Transverse colon (tissue), 4 donors: ENCODE measurements around the gene CFAP221. TPM values are rescaled to one million over a fixed set of nuclear protein-coding genes. Genes with fewer than 3 reads are reported as not detected.

ENCODE experiments used
- DNase-seq: peaks from one replicate; pipeline ENCODE4 v3.0.0-alpha.2; 2019
- H3K27ac ChIP-seq, 4 donors: fragments of 200-600 bp; sonication (generic); 2 replicates each; pipeline ENCODE4 v1.5.1; 2016 to 2018; ENCODE audit warnings: inconsistent platforms in 4 of 4
- H3K27me3 ChIP-seq: fragments of 200-600 bp; sonication (generic); 2 replicates; pipeline ENCODE4 v1.5.1; 2017; ENCODE audit warnings: inconsistent platforms
- H3K36me3 ChIP-seq, 4 donors: fragments of 200-600 bp; sonication (generic); 2 replicates each; pipeline ENCODE4 v1.5.1; 2017 to 2019; ENCODE audit warnings: inconsistent platforms in 4 of 4
- H3K4me1 ChIP-seq, 4 donors: fragments of 200-600 bp; sonication (generic); 2 replicates each; pipeline ENCODE4 v1.5.1; 2017 to 2020; ENCODE audit warnings: inconsistent platforms in 4 of 4
- H3K4me3 ChIP-seq, 4 donors: fragments of 200-600 bp; sonication (generic); 1 replicate in 1 of 4; 2 replicates in 3 of 4; pipeline versions ENCODE4 v1.5.1 to v1.6.1; 2017 to 2019; ENCODE audit warnings: inconsistent platforms in 4 of 4
- H3K9me3 ChIP-seq, 2 donors: fragments of 200-600 bp; sonication (generic); 2 replicates each; pipeline ENCODE4 v1.5.1; 2017 to 2019; ENCODE audit warnings: inconsistent platforms in 2 of 2
- CTCF ChIP-seq, 5 experiments: fragments of 200-600 bp in 3 of 5; fragments of 450-650 bp in 2 of 5; sonication (generic) in 3 of 5; IDR thresholded peaks; 1 replicate in 2 of 5; 2 replicates in 3 of 5; pipeline ENCODE4 v1.5.1; 2016 to 2017; ENCODE audit warnings: antibody characterized with exemption in 5 of 5, inconsistent platforms in 3 of 5, mild to moderate bottlenecking in 2 of 5, moderate library complexity in 1 of 5
- EP300 ChIP-seq: sonication (generic); formaldehyde crosslinking; IDR thresholded peaks from one replicate; pipeline ENCODE4 v1.6.1; 2017; ENCODE audit warnings: antibody characterized with exemption, low read depth
- POLR2A ChIP-seq: fragments of 450-650 bp; IDR thresholded peaks from one replicate; pipeline ENCODE4 v1.6.1; 2016; ENCODE audit warnings: antibody characterized with exemption, mild to moderate bottlenecking, moderate library complexity
- POLR2AphosphoS5 ChIP-seq, 3 donors: sonication (generic); formaldehyde crosslinking; IDR thresholded peaks; one replicate each; pipeline ENCODE4 v1.6.1; 2016; ENCODE audit warnings: antibody characterized with exemption in 3 of 3
- WGBS, 2 donors: methylation state at CpG; one replicate each; pipeline ENCODE4 v1.1.5; 2018; ENCODE audit warnings: low coverage in 1 of 2; 5-methylcytosine and 5-hydroxymethylcytosine counted together
- in situ Hi-C, 4 donors: fragments of 200-750 bp; cut with MboI; loops; one replicate each; pipeline versions ENCODE4 v1.15.0 to v1.15.1; 2017; ENCODE audit warnings: low sequenced_read_pairs in 3 of 4, low pct_ligation_motif_present in 1 of 4, low pct_unique_long_range_greater_than_20kb in 1 of 4
- intact Hi-C: fragments of 100-400 bp; cut with DNase I; formaldehyde crosslinking; loops from one replicate; pipeline ENCODE4 v1.15.1; 2023; ENCODE audit warnings: low total_unique reads
- total RNA-seq, 4 donors: library from RNA; depleted of rRNA; stranded (reverse); fragments of >200 nt; gene quantifications; one replicate each; pipeline ENCODE4 v1.1.0, GENCODE V29; 2016

The CFAP221 gene
- total RNA-seq, 4 donors from 2014 or later, result not detected

- DNase-seq, result no peak
- Histone ChIP-seq H3K9me3 (no peaks in the 10 kb centered on the region), H3K27me3 (no peaks in the 10 kb centered on the region), H3K27ac (no peak overlapping the region), H3K4me3 (no peak overlapping the region), H3K36me3 (no peaks in the 10 kb centered on the region), H3K4me1 (no peaks in the 10 kb centered on the region)
- in situ Hi-C loops, result no loop called here
- intact Hi-C loops, result no loop called here
- 84 to 93% methylated on average over 3 of the region's 3 CpGs for WGBS, 2 donors
- TF ChIP-seq EP300 (no peak), CTCF (IDR thresholded peaks at IDR 0.05) (no peak), POLR2AphosphoS5 (IDR thresholded peaks at IDR 0.05) (no peak)
Observed at GRCh38 chr2:119511989-119512388, 32.3 kb upstream of the CFAP221 start.

DNA sequence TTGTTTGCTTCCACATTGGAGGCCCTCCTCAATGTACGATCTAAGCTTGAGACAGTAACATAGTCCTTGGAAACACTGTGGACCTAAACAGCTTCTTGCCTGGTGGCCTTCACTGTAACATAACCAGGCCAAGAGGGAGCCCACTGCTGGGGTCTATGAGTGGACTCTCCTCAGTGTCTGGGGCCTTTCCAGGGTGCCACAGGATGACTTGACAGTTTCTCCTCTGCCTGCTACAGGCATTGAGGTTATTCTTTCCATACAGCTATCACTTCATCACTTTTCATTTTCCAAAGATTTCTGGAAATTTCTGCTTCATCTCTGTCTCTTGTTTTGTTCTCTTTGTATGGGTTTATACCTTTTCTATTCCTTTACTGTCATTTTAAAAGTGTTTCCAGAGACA is 31.3 kb upstream of the CFAP221 start:
- TF ChIP-seq POLR2AphosphoS5 (IDR thresholded peaks at IDR 0.05) (no peak), CTCF (IDR thresholded peaks at IDR 0.05) (no peak), EP300 (no peak), POLR2A (no peak)
- no peaks in the 10 kb centered on the region for H3K9me3 ChIP-seq
- WGBS, 2 donors, result 76% methylated on average over 1 of the region's 1 CpG; no CpG with 5 or more reads in 1 of the 2 donors
- H3K4me3 ChIP-seq, result no peak overlapping the region
- in situ Hi-C loops, result no loop called here
- no peaks in the 10 kb centered on the region for H3K27me3 ChIP-seq
- no peaks in the 10 kb centered on the region for H3K4me1 ChIP-seq
- intact Hi-C loops, result no loop called here
- no peaks in the 10 kb centered on the region for H3K36me3 ChIP-seq
- DNase-seq, result no peak
- no peak overlapping the region for H3K27ac ChIP-seq

DNA sequence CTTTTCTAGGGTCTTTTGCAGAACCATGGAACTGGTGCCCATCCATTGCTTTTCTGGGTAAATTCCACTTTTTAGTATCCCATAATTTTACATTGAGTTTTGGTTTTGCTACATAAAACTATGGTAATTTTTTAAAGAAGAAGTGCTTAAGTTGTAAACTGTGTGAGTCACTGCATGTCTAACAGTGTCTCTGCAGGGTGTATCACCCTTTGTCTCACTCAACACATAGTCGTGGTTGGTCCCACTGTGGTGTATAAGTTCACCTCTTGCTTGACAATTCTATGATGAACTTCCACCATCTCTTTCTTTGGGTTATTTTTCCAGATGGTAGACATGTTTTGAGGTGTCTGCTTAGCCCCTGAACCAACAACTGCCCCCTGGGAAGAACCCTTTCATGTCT is 30.4 kb upstream of the CFAP221 start:
- H3K9me3 ChIP-seq, result no peaks in the 10 kb centered on the region
- H3K27me3 ChIP-seq, result no peaks in the 10 kb centered on the region
- no peaks in the 10 kb centered on the region for H3K36me3 ChIP-seq
- 33 to 52% methylated on average over 1 of the region's 1 CpG for WGBS, 2 donors
- no peak overlapping the region for H3K27ac ChIP-seq
- in situ Hi-C loops, result no loop called here
- TF ChIP-seq POLR2AphosphoS5 (IDR thresholded peaks at IDR 0.05), result no peak
- no peak for TF ChIP-seq EP300
- no peak for TF ChIP-seq POLR2A
- TF ChIP-seq CTCF (IDR thresholded peaks at IDR 0.05), result no peak
- no peak for DNase-seq
- no peak overlapping the region for H3K4me3 ChIP-seq
- intact Hi-C loops, result loop anchor here (1.0 kb wide), 1 partner anchor 48 kb away; no protein-coding TSS in a partner anchor
- H3K4me1 ChIP-seq, result no peaks in the 10 kb centered on the region

DNA sequence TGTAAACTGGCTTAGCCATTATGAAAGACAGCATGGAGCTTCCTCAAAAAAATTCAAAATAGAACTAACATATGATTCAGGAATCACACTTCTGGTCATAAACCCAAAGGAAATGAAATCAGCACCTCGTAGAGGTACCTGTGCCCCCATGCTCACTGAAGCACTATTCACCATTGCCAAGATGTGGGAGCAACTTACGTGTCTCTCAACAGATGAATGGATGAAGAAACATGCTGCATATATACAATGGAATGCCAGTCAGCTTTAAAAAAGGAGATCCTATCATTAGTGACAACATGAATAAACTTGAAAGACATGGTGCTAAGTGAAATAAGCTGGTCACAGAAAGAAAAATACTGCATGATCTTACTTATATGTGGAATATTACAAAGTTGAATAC is 28.1 kb upstream of the CFAP221 start:
- Histone ChIP-seq H3K4me1 (no peaks in the 10 kb centered on the region), H3K27ac (no peak overlapping the region), H3K9me3 (no peaks in the 10 kb centered on the region), H3K27me3 (no peaks in the 10 kb centered on the region), H3K4me3 (no peak overlapping the region), H3K36me3 (no peaks in the 10 kb centered on the region)
- in situ Hi-C loops (no loop called here), intact Hi-C loops (no loop called here)
- no peak for DNase-seq
- TF ChIP-seq POLR2A, result no peak
- no peak for TF ChIP-seq POLR2AphosphoS5 (IDR thresholded peaks at IDR 0.05)
- no peak for TF ChIP-seq CTCF (IDR thresholded peaks at IDR 0.05)
- no peak for TF ChIP-seq EP300
- 79 to 86% methylated on average over 1 to 2 of the region's 2 CpGs for WGBS, 2 donors
